HG02981 (cell line): Measurements from ENCODE around the gene ARID3A.
"Not testable (repeated sequence)": the region's sequence is repeated elsewhere in the genome, so short reads cannot be mapped to it uniquely, and the experiment has no call there.

Source experiments
- ATAC-seq: cut with Tn5 transposase; IDR thresholded peaks from one replicate; pipeline ENCODE4 v1.9.1; 2021; ENCODE audit warnings: mild to moderate bottlenecking, moderate library complexity; ENCODE audit not compliant: unreplicated experiment

ARID3A gene

GRCh38 chr19:945401-946252 lies 19.8 kb downstream of the ARID3A start:
- no peak for ATAC-seq

DNA sequence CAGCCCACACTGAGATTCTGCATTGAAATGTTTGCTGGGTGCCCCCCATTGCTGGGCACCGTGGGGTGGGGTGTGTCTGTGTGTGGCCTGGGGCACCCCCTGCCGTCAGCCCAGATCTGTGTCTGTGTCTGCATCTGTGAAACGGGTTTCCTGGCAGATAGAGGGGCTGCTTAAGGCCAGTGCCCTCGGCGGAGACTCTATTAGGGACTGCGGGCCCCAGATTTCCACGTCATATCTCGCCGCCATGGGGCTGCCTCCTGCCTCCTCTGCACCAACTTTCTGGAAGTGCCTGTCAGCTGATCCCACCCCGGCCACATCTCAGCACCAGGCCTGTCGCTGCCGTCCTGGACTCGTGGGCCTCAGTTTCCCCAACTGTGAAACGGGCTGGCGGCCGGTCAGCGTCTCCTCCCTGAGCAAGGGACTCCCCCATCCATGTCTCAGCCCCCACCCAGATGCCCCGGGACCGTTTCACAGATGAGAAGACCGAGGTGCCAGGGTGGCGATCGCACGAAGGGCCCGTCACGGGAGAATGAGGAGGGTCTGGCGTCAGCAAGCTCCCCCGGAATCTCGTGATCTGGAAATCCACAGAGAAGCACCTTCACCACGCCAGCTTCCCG lies 21.4 kb downstream of the ARID3A start:
- no peak for ATAC-seq

GRCh38 chr19:947707-948539 lies 22.1 kb downstream of the ARID3A start:
- ATAC-seq = peak; percentile 62

DNA sequence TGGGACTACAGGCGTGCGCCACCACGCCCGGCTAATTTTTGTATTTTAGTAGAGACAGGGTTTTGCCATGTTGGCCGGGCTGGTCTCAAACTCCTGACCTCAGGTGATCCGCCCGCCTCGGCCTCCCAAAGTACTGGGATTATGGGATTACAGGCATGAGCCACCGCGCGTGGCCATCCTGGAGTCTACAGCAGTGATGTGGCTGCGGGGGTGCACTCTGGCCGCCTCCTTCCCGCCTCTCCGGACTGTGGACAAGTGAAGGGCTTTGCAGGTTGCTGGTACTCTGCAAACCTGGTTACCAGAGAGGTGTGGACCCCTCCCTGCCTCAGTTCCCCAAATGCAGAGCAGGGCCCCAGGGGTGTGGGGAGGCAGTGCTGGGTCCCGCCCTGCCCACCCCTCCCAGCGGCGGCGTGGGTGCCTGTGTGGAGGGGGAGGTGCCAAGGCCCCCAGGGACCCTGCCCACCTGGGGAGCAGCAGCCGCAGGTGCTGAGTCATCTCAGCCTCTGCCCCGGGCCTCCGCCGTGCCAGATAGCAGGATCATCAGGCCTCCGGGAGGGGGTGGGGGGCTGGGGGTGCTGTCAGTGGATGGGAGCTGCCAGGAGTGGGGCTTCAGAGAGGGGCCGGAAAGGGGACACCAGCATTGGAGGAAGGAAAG lies 23.1 kb downstream of the ARID3A start:
- no peak for ATAC-seq

GRCh38 chr19:950352-951066 lies 24.7 kb downstream of the ARID3A start:
- ATAC-seq = no peak

DNA sequence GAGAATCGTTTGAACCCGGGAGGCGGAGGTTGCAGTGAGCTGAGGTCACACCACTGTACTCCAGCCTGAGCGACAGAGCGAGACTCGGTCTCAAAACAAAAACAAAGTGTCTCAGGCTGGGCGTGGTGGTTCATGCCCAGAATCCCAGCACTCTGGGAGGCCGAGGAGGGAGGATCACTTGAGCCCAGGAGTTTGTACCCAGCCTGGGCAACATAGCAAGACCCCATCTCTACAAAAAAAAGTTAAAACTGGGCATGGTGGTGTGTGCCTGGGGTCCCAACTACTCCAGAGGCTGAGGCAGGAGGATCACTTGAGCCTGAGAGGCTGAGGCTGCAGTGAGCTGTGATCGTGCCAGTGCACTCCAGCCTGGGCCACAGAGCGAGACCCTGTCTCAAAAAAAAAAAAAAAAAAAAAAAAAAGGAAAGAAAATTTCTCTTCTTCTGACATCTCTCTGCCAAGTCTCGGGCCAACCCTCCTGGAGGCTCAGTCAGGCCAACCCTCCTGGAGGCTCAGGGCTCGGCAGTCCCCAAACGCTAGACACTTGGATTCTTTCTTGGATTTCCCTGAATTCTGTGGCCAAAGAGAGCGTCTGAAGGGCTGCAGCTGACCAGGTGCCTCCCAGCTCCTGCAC lies 26.3 kb downstream of the ARID3A start:
- no peak for ATAC-seq

- ATAC-seq = no peak
Measured at GRCh38 chr19:952680-953444, 27.0 kb downstream of the ARID3A start.

DNA sequence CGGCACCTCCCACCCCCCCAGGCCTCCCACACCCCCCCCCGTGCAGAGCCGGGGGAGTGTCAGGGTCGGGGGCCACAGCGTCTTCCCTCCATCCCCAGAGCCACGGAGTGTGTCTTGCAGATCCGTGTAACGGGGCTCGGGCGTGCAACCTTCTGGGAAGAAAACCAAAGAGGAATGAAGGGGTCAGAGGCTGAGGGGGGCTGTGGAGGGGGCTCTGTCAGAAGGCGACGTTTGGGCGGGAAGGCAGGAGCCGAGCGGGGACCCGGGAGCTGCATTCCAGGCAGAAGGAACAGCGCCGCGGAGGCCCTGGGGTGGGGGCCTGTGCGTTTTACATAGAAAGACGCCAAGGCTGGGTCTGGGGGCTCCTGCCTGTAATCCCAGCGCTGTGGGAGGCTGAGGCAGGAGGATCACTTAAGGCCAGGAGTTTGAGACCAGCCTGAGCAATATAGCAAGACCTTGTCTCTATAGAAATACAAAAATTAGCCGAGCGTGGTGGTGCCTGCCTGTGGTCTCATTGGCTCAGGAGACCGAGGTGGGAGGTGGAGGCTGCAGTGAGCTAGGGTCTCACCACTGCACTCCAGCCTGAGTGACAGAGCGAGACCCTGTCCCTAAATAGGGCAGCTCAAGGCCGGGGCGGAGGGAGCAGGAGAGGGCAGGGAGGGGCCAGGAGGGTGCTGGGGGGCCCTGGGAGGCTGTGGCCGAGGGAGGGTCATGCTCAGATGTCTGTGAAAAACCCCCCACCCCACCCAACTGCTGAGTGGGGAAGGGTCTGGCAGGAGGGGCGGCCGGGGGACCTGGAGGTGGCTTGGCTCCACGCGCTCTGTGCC lies 27.8 kb downstream of the ARID3A start:
- ATAC-seq = no peak

DNA sequence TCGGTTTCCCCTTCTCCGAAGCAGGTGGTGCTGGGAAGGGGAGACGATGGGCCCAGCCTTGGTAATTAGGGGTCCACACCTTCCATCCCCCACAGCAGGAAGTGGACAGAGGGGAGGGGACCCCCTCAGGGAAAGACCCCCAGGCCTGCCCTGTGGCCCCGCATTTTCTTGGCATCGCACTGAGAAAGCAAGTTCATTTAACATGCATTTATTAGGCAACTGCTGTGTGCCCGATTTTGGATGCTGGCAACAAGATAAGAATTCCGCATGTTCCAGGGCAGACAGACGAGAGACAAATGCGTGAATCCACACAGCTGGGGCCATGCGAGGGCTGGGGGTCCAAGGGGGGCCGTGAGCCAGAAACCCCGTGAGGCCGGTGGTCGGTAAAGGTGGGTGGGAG lies 28.4 kb downstream of the ARID3A start:
- ATAC-seq = no peak

- no peak for ATAC-seq
Measured at GRCh38 chr19:954672-955494, 29.0 kb downstream of the ARID3A start.

DNA sequence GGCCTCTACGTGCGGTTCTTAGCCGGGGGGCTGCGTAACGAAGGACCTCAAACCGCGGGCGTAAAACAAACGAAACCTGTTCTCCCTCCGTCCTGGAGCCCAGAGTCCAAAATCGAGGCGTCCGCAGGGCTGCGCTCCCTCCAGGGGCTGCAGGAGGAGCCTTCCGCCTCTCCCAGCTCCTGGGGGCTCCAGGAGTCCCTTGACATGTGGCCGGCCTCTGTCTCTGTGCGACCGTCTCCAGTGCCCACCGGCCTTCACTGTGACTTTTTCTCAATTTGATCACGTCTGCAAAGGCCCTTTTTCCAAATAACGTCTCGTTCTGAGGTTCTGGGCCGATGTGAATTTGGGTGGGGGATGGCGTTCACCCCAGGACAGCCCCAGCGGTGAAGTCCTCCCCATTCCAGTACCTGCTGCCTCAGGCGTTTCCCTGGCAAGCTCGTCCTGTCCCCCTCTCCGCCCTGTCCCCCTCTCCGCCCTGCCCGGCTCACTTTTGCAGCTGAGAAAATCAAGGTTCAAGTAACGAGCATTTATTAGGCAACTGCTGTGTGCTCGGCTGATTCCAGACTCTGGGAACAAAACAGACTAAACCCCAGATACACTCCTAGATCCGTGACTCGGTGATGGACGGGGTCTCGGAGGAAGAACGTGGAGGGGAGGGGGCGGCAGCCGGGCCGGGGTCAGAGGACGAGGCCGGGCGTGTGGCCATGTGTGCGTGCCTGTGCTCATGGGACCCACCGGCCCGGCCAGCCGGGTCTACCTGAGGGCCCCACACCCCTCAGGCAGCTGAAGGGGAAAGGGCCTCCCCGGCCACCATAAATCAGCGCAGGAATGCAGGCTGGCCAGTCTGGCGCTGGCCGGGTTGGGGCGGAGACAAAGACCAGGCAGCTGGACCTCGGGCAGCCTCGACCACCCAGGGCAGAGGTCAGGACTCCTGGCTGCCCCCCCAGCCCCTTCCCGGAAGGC lies 30.2 kb downstream of the ARID3A start:
- ATAC-seq = no peak

DNA sequence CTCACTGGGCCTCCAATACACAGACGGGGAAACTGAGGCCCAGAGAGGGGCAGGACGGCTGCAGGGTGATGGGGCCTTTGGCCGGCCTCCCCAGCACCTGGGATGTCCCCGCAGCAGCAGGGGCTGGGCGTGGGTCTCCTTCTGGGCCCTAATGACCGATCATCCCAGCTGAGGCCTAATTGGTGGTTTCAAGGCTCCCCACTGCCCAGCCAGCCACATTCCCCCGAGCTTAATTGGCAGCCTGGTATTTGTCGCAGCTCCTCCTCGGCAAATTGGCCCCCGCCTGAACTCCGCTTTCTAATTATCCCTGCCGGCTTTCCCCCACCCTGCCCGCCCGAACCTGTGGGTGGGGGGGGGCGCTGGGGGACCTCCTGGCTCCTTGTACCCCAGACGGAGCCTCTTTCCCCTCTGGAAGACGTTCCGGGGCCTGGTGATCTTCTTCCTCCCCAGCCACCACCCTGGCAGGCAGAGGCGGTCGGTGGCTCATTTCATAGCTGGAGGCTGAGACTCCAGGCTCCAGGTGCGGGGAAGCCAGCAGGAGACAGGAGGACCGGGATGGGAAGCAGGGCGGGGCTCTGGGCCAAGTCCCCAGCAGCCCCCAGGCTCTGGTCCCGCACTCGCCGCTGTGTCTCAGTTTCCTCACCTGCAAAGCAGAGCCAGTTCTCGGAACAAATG lies 31.1 kb downstream of the ARID3A start:
- ATAC-seq = no peak

GRCh38 chr19:957578-957977 lies 31.7 kb downstream of the ARID3A start:
- ATAC-seq = not testable (repeated sequence)

DNA sequence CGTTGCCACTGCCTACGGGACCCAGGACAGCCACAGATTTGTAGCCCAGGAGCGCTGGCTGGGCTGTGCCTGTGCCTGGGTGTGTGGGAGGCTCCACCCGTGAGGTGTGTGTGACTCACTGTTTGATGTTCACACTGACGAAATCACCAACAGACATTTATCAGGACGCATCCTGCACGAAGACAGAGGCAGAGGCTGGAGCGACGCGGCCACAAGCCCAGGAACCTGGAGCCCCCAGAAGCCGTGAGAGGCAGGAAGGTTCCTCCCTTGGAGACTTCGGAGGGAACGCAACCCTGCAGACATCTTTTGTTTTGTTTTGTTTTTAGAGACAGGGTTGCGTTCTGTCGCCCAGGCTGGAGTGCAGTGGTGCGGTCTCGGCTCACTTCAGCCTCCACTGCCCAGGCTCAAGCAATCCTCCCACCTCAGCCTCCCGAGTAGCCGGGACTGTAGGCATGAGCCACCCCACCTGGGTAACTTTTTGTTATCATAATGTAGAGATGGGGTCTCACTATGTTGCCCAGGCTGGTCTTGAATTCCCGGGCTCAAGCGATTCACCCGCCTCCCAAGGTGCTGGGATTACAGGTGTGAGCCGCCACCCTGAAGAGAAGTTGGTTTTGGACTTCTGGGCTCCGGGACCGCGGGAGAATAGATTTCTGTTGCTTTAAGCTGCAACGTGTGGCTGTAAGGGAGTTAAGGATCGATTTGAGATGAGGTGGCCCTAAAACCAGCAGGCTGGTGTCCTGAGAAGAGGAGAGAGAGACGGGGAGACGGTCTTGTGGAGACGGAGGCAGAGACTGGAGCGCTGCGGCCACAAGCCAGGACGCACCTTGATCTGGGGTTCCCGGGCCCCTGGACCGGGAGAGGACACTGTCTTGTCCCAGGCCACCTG lies 33.4 kb downstream of the ARID3A start:
- no peak for ATAC-seq

GRCh38 chr19:960020-960419 lies 34.2 kb downstream of the ARID3A start:
- ATAC-seq = no peak
